Caco-2 (cell line): ENCODE measurements around the gene ATAD2B. TPM values are rescaled to one million over a fixed set of nuclear protein-coding genes. Genes with fewer than 3 reads are reported as not detected.

Experiments
- BruUV-seq: library from RNA; stranded (reverse); fragments of 400-500 nt; replicated peaks from 2 replicates; lab custom pipeline; 2021; lab: Mats Ljungman, UMichigan
- CTCF ChIA-PET: fragments of 300-600 bp; sonication (Branson Sonifier 250); formaldehyde crosslinking; loops from one replicate; lab custom pipeline; 2022; ENCODE audit warnings: antibody characterized with exemption; lab: Charles Lee
- POLR2A ChIA-PET: fragments of 300-600 bp; sonication (Branson Sonifier 250); formaldehyde crosslinking; loops from one replicate; lab custom pipeline; 2022; ENCODE audit warnings: antibody characterized with exemption; lab: Charles Lee
- DNase-seq, 2 experiments: peaks; one replicate each; pipeline versions ENCODE4 v3.0.0 to v3.0.0-alpha.2; 2020 to 2022
- H3K27me3 ChIP-seq: replicated peaks from 2 replicates; pipeline ENCODE4 v1.6.0; 2011; ENCODE audit warnings: low read length; ENCODE audit not compliant: control insufficient read depth, insufficient read depth
- H3K36me3 ChIP-seq: 2 replicates; pipeline ENCODE4 v1.5.1; 2011; ENCODE audit warnings: low read length; ENCODE audit not compliant: control insufficient read depth, insufficient read depth
- H3K4me1 ChIP-seq: fragments of 250-450 bp; sonication (Bioruptor Pico); 2 replicates; pipeline ENCODE4 v1.5.1; 2020; ENCODE audit warnings: mild to moderate bottlenecking
- H3K4me3 ChIP-seq: 2 replicates; pipeline ENCODE4 v1.5.1; 2011; ENCODE audit warnings: low read depth, mild to moderate bottlenecking, control low read depth, low read length
- H3K9me3 ChIP-seq: fragments of 250-450 bp; sonication (Bioruptor Pico); 2 replicates; pipeline ENCODE4 v1.5.1; 2020; ENCODE audit warnings: mild to moderate bottlenecking, moderate library complexity
- H3K27ac Mint-ChIP-seq: one replicate; pipeline ENCODE4 v1.8.0; 2022; ENCODE audit warnings: mixed read lengths; ENCODE audit not compliant: unreplicated experiment
- H3K27me3 Mint-ChIP-seq: one replicate; pipeline ENCODE4 v1.8.0; 2022; ENCODE audit warnings: mixed read lengths; ENCODE audit not compliant: insufficient read depth, unreplicated experiment
- H3K36me3 Mint-ChIP-seq: one replicate; pipeline ENCODE4 v1.8.0; 2022; ENCODE audit warnings: mild to moderate bottlenecking, mixed read lengths; ENCODE audit not compliant: insufficient read depth, unreplicated experiment
- H3K4me1 Mint-ChIP-seq: one replicate; pipeline ENCODE4 v1.8.0; 2022; ENCODE audit warnings: low read depth, mixed read lengths; ENCODE audit not compliant: unreplicated experiment
- H3K4me3 Mint-ChIP-seq: one replicate; pipeline ENCODE4 v1.8.0; 2022; ENCODE audit warnings: mild to moderate bottlenecking, moderate library complexity, mixed read lengths; ENCODE audit not compliant: unreplicated experiment
- H3K9me3 Mint-ChIP-seq: one replicate; pipeline ENCODE4 v1.8.0; 2022; ENCODE audit warnings: mixed read lengths; ENCODE audit not compliant: unreplicated experiment
- CTCF ChIP-seq, 2 experiments: fragments of 200-600 bp in 1 of 2; IDR thresholded peaks; 1 replicate in 1 of 2; 2 replicates in 1 of 2; pipeline versions ENCODE4 v1.5.1 to v1.8.0; 2011 to 2022; ENCODE audit warnings: antibody characterized with exemption in 1 of 2, control low read depth in 1 of 2, inconsistent platforms in 1 of 2, low read depth in 1 of 2, low read length in 1 of 2, mild to moderate bottlenecking in 1 of 2, moderate library complexity in 1 of 2; ENCODE audit not compliant: insufficient read depth in 1 of 2, severe bottlenecking in 1 of 2, unreplicated experiment in 1 of 2
- intact Hi-C: fragments of 100-400 bp; cut with micrococcal nuclease; formaldehyde crosslinking; loops from one replicate; pipeline ENCODE4 v1.10.0; 2022; ENCODE audit not compliant: unreplicated experiment
- total RNA-seq: library from RNA; stranded (reverse); gene quantifications from 2 replicates; pipeline ENCODE4 v1.2.3, GENCODE V29; 2022

ATAD2B gene
- total RNA-seq, 1 experiment from 2014 or later = 32.1 TPM

DNA sequence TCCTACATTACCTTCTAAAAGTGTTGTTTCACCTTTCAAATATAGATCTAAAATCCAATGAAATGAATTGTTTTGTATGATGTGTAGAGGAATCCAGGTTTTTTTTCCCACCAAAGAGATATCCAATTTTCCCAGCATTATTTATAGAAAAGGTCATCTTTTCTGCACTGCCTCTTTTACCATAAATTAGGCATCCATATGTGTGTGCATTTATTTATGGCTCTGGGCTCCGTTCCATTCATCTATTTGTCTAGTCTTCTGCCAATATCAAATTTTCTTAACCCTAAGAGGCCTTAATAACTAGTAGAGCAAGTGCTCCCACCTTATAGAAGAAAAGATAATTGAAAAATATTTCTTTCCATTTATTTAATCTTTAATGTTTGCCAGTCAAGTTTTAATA, 88.3 kb downstream of the ATAD2B start:
- ChIA-PET POLR2A (no interaction called here), CTCF (no interaction called here)
- peaks cover 14% of the 10 kb centered on the region for H3K9me3 Mint-ChIP-seq

GRCh38 chr2:23837871-23838270, 89.1 kb downstream of the ATAD2B start:
- Mint-ChIP-seq H3K4me3 (no peak overlapping the region), H3K36me3 (peaks cover 11% of the 10 kb centered on the region), H3K4me1 (peaks cover 12% of the 10 kb centered on the region), H3K27ac (no peak overlapping the region), H3K9me3 (peaks cover 14% of the 10 kb centered on the region), H3K27me3 (no peaks in the 10 kb centered on the region)
- no TSS peak for BruUV-seq
- ChIA-PET POLR2A (no interaction called here), CTCF (no interaction called here)
- intact Hi-C loops = no loop called here
- Histone ChIP-seq H3K4me3 (no peak overlapping the region), H3K36me3 (no peaks in the 10 kb centered on the region; the same call in 1 of the 2 replicates), H3K4me1 (no peaks in the 10 kb centered on the region), H3K27me3 (no peaks in the 10 kb centered on the region), H3K9me3 (peaks cover 14% of the 10 kb centered on the region)
- no peak for DNase-seq
- TF ChIP-seq CTCF (IDR thresholded peaks at IDR 0.05; ENCODE audit: insufficient read depth in 1 of 2, low read depth in 1 of 2, low read length in 1 of 2, severe bottlenecking in 1 of 2, unreplicated experiment in 1 of 2) = no peak

More for the DNA sequence above, 88.3 kb downstream of the ATAD2B start:
- Histone ChIP-seq H3K27me3 (no peaks in the 10 kb centered on the region), H3K4me3 (no peak overlapping the region), H3K36me3 (no peaks in the 10 kb centered on the region; the same call in 1 of the 2 replicates), H3K4me1 (no peaks in the 10 kb centered on the region), H3K9me3 (peaks cover 14% of the 10 kb centered on the region)
- TF ChIP-seq CTCF (IDR thresholded peaks at IDR 0.05; ENCODE audit: insufficient read depth in 1 of 2, low read depth in 1 of 2, low read length in 1 of 2, severe bottlenecking in 1 of 2, unreplicated experiment in 1 of 2) = no peak
- Mint-ChIP-seq H3K4me3 (no peak overlapping the region), H3K36me3 (peaks cover 11% of the 10 kb centered on the region), H3K27ac (no peak overlapping the region), H3K4me1 (peaks cover 12% of the 10 kb centered on the region), H3K27me3 (no peaks in the 10 kb centered on the region)
- intact Hi-C loops = no loop called here
- no peak for DNase-seq
- no TSS peak for BruUV-seq

DNA sequence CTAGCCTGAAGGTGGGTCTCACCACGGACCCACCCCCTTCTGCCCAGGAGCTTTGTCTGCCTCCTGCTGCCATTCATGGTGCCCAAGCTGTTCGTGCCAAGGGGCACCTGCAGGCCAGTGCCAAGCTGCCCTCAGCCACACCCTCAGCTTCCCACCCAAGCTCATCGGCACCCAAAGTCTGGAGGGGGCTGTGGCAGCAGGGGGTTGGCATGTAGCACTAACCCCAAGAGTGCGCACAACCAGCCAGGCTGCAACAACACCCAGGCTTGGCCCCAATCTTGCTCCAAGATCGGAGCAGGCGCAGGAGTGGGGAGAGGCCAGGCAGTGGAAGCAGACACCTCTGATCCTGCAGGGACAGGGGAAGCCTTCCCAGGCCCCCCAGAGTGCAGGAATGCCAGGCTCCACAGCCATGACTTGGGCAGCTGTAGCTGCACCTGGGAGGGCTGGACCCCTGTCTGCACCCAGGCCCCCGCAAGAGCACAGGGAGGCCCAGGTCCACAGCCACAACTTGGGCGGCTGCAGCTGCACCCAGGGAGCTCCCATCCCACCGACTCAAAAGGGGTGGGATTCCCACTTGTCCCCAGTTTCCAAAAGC, 89.9 kb downstream of the ATAD2B start:
- BruUV-seq = no TSS peak
- Mint-ChIP-seq H3K27ac (no peak overlapping the region), H3K4me3 (no peak overlapping the region), H3K4me1 (peaks cover 12% of the 10 kb centered on the region), H3K9me3 (peaks cover 14% of the 10 kb centered on the region), H3K36me3 (peaks cover 11% of the 10 kb centered on the region), H3K27me3 (no peaks in the 10 kb centered on the region)
- H3K9me3 ChIP-seq = peaks cover 14% of the 10 kb centered on the region
- TF ChIP-seq CTCF (IDR thresholded peaks at IDR 0.05; ENCODE audit: insufficient read depth in 1 of 2, low read depth in 1 of 2, low read length in 1 of 2, severe bottlenecking in 1 of 2, unreplicated experiment in 1 of 2) = no peak
- no peaks in the 10 kb centered on the region for H3K27me3 ChIP-seq
- DNase-seq = no peak
- POLR2A ChIA-PET = interaction anchor here (0.6 kb wide), 1 partner anchor 14 kb away, joined by 4 read pairs; no protein-coding TSS in a partner anchor
- intact Hi-C loops = no loop called here
- no peaks in the 10 kb centered on the region; the same call in 1 of the 2 replicates for H3K36me3 ChIP-seq
- H3K4me1 ChIP-seq = no peaks in the 10 kb centered on the region
- CTCF ChIA-PET = no interaction called here
- no peak overlapping the region for H3K4me3 ChIP-seq
